Erythroblast (primary cell): ENCODE results near the gene EYS.

Experiments used
- GATA1 ChIP-seq: IDR thresholded peaks from 2 replicates; pipeline ENCODE4 v1.6.1; 2011; ENCODE audit warnings: low read depth, mild to moderate bottlenecking, control low read depth, low read length, moderate library complexity
- POLR2A ChIP-seq: IDR thresholded peaks from 2 replicates; pipeline ENCODE4 v1.6.1; 2011; ENCODE audit warnings: mild to moderate bottlenecking, low read length

GRCh38 chr6:63856271-63856670, 1850.8 kb downstream of the EYS start:
- TF ChIP-seq POLR2A (no peak), GATA1 (no peak)
